ENCODE measurements around the gene PAX1. TPM values are rescaled to one million over a fixed set of nuclear protein-coding genes. Genes with fewer than 3 reads are reported as not detected.

The PAX1 gene
- total RNA-seq, 4 donors from 2014 or later: 0.17 TPM; not detected in 3

DNA sequence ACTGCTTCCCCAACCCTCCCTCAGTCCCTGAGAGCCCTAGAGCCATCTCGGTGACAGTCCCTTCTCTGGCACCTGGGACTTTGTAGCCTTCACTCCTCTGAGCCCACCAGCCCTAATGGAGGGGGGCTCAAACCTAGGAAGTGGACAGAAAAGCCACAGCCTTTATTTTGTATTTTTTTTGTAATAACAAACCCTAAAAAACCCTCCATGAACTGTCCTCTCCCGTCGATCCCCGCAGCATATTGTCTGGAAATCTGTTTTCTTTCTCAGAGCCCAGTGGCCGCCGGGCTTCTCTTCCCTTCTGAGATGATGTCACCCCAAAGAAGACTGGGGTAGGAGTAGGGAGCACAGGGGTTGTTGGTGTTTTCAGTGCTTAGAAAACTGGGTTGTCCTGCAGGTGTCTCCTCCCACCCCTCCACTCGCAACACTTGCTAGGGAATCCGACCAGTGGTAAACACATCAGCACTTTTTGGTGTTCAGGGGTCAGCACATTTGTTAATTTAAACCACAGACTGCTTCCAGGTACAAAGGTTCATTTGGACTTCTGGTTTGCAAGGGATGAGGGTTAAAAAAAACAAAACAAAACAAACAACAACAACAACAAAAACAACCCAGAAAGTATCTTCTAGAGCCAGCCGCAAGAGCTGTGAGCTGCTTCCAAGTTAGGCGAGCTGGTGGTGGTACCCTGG, 9.9 kb downstream of the PAX1 start:
- TF ChIP-seq, protein P1, sequence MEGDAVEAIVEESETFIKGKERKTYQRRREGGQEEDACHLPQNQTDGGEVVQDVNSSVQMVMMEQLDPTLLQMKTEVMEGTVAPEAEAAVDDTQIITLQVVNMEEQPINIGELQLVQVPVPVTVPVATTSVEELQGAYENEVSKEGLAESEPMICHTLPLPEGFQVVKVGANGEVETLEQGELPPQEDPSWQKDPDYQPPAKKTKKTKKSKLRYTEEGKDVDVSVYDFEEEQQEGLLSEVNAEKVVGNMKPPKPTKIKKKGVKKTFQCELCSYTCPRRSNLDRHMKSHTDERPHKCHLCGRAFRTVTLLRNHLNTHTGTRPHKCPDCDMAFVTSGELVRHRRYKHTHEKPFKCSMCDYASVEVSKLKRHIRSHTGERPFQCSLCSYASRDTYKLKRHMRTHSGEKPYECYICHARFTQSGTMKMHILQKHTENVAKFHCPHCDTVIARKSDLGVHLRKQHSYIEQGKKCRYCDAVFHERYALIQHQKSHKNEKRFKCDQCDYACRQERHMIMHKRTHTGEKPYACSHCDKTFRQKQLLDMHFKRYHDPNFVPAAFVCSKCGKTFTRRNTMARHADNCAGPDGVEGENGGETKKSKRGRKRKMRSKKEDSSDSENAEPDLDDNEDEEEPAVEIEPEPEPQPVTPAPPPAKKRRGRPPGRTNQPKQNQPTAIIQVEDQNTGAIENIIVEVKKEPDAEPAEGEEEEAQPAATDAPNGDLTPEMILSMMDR (IDR thresholded peaks at IDR 0.05; ENCODE audit: low read depth): no peak

DNA sequence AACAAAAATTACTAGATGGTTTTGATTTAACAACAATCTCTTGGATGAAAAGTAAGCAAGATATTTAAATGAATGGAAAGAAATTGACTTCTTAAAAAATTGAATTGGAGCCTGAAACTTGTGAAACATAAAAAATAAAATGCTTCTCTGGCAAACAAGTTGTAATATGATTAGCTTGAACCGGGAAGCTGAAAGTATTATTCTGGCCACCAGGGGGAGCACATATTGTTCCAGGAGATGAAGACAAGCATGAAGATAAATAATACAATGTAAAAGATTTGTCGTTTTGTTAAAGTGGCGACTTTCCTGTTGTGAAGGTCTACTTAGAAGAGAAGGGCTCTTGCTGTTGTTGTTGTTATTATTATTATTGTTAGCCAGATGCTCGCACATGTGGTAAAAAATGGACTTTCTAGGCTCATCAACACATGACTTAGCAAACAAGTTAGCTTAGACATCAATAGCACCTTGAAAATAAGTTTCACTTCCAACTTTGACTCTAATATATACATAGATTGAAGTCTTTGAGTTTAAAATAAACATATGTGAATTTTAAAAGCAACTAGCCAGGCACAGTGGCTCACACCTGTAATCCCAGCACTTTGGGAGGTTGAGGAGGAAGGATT, 14.2 kb downstream of the PAX1 start:
- TF ChIP-seq, protein P1 (IDR thresholded peaks at IDR 0.05; ENCODE audit: low read depth): no peak

DNA sequence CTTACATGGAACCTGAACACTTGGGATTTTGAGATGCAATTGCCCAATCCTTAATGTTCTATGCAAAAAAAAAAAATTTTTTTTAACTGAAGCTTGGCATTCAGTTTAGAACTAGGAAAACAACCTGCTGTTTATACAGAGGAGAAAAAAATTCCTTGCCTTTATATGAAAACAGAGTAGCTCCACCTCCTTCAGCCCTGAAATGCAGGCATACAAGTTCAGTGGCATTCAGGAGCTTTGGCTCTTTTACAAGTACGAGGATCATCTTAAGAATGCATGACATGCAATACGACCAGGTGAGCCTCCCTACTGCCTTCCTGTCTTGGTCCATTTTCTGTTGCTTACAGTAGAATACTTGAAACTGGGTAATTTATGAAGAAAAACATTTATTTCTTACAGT, 20.4 kb downstream of the PAX1 start:
- TF ChIP-seq, protein P1 (IDR thresholded peaks at IDR 0.05; ENCODE audit: low read depth): no peak

DNA sequence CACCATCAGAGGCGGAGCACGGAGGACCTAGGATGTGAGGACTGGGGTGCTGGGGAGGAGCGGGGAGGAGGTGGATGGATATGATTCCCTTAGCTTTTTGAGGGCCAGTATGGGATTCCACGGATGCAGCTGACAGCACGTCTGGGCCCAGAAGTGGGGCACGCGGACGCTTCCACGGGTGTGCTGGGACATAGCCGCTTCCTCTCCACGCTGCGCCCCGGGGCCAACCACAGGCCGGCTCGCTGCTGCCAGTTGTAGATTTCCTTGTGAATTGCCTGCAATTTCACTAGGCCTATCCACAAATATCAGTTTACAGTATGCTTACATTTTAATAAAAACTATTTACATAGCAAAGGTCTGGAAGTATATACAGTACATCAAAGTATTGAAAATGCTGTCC, 23.9 kb downstream of the PAX1 start:
- TF ChIP-seq, protein P1 (IDR thresholded peaks at IDR 0.05; ENCODE audit: low read depth): no peak

DNA sequence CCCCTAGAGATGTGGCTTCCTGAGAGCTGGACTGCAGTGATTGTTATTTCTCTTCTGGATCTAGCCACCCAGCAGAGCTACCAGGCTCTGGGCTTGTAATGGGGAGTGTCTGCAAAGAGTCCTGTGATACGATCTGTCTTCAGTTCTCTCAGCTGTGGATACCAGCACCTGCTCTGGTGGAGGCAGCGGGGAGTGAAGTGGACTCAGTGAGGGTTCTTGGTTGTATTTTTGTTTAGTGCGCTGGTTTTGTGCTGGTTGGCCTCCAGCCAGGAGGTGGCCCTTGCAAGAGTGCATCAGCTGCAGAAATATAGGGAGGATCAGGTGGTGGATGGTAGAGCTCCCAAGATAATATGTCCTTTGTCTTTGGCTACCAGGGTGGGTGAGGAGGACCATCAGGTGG, 33.7 kb downstream of the PAX1 start:
- TF ChIP-seq, protein P1 (IDR thresholded peaks at IDR 0.05; ENCODE audit: low read depth): no peak

DNA sequence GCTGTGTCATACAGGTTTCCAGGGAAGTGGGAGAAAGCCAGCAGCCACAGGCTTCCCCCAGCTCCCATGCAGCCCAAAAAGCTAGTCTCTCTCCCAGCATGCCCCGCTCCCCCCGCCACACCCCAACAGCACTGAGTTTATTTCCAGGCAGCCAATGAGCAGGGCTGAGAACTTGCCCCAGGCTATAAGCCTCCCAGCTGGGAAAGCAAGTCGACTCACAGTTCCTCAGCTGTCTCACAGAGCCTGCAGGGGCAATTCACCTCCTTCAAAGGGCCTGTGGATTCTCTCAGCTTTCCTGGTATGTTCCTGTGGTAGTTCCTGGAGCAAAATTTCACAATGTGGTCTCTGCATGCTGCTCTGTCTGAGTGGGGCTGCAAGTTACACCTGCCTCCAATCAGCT, 34.2 kb downstream of the PAX1 start:
- TF ChIP-seq, protein P1 (IDR thresholded peaks at IDR 0.05; ENCODE audit: low read depth): no peak

DNA sequence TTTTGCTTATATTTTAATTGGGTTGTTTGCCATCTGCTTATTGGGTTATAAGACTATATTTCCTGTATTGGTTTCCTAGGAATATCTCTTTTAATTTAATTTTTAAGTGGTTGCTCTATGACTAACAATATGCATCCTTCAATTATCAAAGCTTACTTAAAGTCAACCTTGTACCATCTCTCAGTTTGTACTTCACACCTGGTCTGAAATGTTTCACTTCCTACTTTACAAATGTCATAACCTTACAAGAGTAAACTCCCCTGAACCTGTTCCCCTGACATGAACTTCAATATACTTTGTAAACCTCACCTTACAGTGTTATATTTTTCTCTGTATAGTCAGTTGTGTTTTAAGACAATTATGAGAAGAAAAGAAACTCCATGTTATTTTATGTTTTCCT, 35.8 kb downstream of the PAX1 start:
- TF ChIP-seq, protein P1 (IDR thresholded peaks at IDR 0.05; ENCODE audit: low read depth): no peak
